HG03558 (cell line): ENCODE data around the gene HNRNPF.
"Not testable (repeated sequence)": the region's sequence is repeated elsewhere in the genome, so short reads cannot be mapped to it uniquely, and the experiment has no call there.

Experiments
- ATAC-seq: cut with Tn5 transposase; IDR thresholded peaks from one replicate; pipeline ENCODE4 v1.9.1; 2021; ENCODE audit warnings: moderate number of reproducible peaks; ENCODE audit not compliant: unreplicated experiment; ENCODE audit errors: extremely low read depth

The HNRNPF gene

GRCh38 chr10:43421944-43422343, 13.0 kb upstream of the HNRNPF start:
- ATAC-seq = not testable (repeated sequence)

GRCh38 chr10:43421519-43421918, 12.5 kb upstream of the HNRNPF start:
- ATAC-seq = no peak

GRCh38 chr10:43421201-43421507, 12.2 kb upstream of the HNRNPF start:
- no peak for ATAC-seq

- ATAC-seq = peak; percentile 64
These were observed 11.6 kb upstream of the HNRNPF start for GRCh38 chr10:43420369-43421200.

GRCh38 chr10:43419997-43420368, 11.0 kb upstream of the HNRNPF start:
- no peak for ATAC-seq

GRCh38 chr10:43417950-43418768, 9.2 kb upstream of the HNRNPF start:
- ATAC-seq = no peak

- ATAC-seq = no peak
These were observed 6.6 kb upstream of the HNRNPF start for GRCh38 chr10:43415544-43415943.

- no peak for ATAC-seq
These were observed 2.5 kb upstream of the HNRNPF start for GRCh38 chr10:43411536-43411935.

GRCh38 chr10:43410345-43410744, 1.4 kb upstream of the HNRNPF start:
- ATAC-seq = no peak

GRCh38 chr10:43409385-43410109, 561 bp upstream of the HNRNPF start:
- no peak for ATAC-seq

GRCh38 chr10:43408331-43408709, 666 bp downstream of the HNRNPF start:
- ATAC-seq = no peak

GRCh38 chr10:43407576-43408330, 1.2 kb downstream of the HNRNPF start:
- peak; percentile 29 for ATAC-seq

- ATAC-seq = no peak
These were observed 1.8 kb downstream of the HNRNPF start for GRCh38 chr10:43407148-43407575.

GRCh38 chr10:43404704-43405084, 4.3 kb downstream of the HNRNPF start:
- ATAC-seq = no peak

GRCh38 chr10:43403911-43404703, 4.9 kb downstream of the HNRNPF start:
- no peak for ATAC-seq

- ATAC-seq = no peak
These were observed 6.0 kb downstream of the HNRNPF start for GRCh38 chr10:43402880-43403452.

- no peak for ATAC-seq
These were observed 6.8 kb downstream of the HNRNPF start for GRCh38 chr10:43402176-43402575.

GRCh38 chr10:43401627-43402026, 7.4 kb downstream of the HNRNPF start:
- no peak for ATAC-seq
